AG09309 (cell line): ENCODE data around the gene MUC2.

ENCODE experiments used
- DNase-seq: peaks from one replicate; pipeline ENCODE4 v3.0.0-alpha.2; 2010; ENCODE audit warnings: low read depth
- H3K4me3 ChIP-seq: 2 replicates; pipeline ENCODE4 v1.5.1; 2011; ENCODE audit warnings: mild to moderate bottlenecking, low read depth, low read length, moderate library complexity; ENCODE audit not compliant: control insufficient read depth
- TF ChIP-seq, protein P1 (sequence below): IDR thresholded peaks from 2 replicates; pipeline ENCODE4 v1.5.1; 2011; ENCODE audit warnings: mild to moderate bottlenecking, low read depth, low read length, inconsistent platforms; ENCODE audit not compliant: insufficient read depth, control insufficient read depth; ENCODE audit errors: missing control alignments

Gene MUC2

GRCh38 chr11:1032310-1032891, 42.3 kb upstream of the MUC2 start:
- TF ChIP-seq, protein P1, sequence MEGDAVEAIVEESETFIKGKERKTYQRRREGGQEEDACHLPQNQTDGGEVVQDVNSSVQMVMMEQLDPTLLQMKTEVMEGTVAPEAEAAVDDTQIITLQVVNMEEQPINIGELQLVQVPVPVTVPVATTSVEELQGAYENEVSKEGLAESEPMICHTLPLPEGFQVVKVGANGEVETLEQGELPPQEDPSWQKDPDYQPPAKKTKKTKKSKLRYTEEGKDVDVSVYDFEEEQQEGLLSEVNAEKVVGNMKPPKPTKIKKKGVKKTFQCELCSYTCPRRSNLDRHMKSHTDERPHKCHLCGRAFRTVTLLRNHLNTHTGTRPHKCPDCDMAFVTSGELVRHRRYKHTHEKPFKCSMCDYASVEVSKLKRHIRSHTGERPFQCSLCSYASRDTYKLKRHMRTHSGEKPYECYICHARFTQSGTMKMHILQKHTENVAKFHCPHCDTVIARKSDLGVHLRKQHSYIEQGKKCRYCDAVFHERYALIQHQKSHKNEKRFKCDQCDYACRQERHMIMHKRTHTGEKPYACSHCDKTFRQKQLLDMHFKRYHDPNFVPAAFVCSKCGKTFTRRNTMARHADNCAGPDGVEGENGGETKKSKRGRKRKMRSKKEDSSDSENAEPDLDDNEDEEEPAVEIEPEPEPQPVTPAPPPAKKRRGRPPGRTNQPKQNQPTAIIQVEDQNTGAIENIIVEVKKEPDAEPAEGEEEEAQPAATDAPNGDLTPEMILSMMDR: no peak
- DNase-seq: no peak
- H3K4me3 ChIP-seq: no peak overlapping the region

GRCh38 chr11:1033016-1033798, 41.5 kb upstream of the MUC2 start:
- TF ChIP-seq, protein P1: no peak
- no peak overlapping the region for H3K4me3 ChIP-seq
- DNase-seq: no peak

- TF ChIP-seq, protein P1: no peak
- no peak overlapping the region for H3K4me3 ChIP-seq
- DNase-seq: no peak
Observed at GRCh38 chr11:1034001-1034400, 40.7 kb upstream of the MUC2 start.

GRCh38 chr11:1034456-1035295, 40.0 kb upstream of the MUC2 start:
- no peak for DNase-seq
- no peak overlapping the region for H3K4me3 ChIP-seq
- TF ChIP-seq, protein P1: no peak

- H3K4me3 ChIP-seq: no peak overlapping the region
- DNase-seq: no peak
- TF ChIP-seq, protein P1: no peak
Observed at GRCh38 chr11:1035577-1036283, 38.9 kb upstream of the MUC2 start.

- TF ChIP-seq, protein P1: no peak
- no peak within 1 kb of the TSS for H3K4me3 ChIP-seq
- no peak for DNase-seq
Observed at GRCh38 chr11:1036303-1036923, 38.3 kb upstream of the MUC2 start, which contains the start of gene MUC6. TSS of gene MUC6 (minus strand) at chr11:1036718. CDS start at chr11:1036655, 63 bp downstream.
